HUDEP-2 (cell line): ENCODE data around the gene TUBGCP5.
"Not testable (repeated sequence)": the region's sequence is repeated elsewhere in the genome, so short reads cannot be mapped to it uniquely, and the experiment has no call there.

Experiments used
- DNase-seq, 76 experiments: peaks; one replicate each; lab custom pipeline; 2025; ENCODE audit not compliant: unreplicated experiment in 76 of 76; lab: John Stamatoyannopoulos, UW

TUBGCP5 gene

DNA sequence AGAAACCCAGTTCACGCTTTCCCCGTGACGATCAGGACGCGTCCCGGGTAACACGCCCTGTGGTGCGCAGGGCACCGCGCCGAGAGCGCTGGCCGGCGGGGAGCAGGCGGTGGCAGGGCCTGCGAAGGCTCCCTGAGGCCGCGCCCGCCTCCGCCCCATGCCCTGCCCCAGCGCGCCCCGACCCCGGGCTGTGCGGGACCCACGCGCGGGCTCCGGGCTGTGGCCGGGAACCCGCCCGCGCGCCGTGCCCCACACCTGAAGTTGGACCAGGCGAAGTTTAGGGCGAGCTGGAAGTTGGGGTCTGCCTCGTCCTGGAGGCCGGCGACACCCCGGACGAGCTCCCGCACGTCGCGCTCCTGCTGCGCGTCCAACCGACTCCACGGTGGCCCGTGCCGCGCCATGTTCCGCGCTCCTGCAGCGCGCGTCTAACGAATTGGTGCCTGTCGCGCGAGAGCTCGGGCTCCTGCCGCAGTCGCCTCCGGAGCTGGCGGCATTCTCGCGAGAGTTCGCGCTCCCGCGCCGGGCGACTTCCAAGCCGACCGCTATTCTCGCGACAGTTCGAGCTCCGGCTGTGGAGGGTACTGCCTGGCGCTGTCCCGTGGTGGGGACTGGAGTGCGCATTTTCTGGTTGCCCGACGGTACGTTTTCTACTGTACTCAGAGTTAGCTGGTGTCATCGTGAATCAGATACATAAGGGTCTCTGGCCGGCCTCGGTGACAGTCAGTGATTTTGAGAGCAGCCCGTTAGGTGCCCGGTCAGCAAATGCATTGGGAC, at the start of gene TUBGCP5:
Gene TUBGCP5 (minus strand): TSS at position 427 of the 774 bp plus-strand sequence. CDS start 26 bp downstream, at position 401.
- peak; percentile 28 to 97 (median 93) for DNase-seq

DNA sequence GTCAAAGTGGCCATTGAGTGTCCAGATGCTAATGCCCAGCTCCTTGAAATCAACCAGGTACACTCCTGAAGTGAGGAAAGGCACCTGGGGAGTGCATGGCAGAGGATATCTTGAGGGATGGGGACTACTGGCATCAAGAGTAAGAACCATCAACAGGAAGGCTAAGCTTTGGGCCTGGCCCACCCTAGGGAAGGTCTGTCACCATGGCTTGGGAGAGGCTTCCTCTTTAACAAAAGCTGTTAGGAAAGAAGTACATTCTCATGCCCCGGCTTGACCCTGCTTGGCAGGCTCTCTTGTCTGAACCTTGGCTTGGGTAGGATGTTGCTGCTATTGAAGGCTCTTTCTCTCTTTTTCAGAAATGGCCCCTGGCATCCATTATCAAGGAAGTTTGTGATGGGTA, 43.7 kb upstream of the TUBGCP5 start:
- no peak for DNase-seq

DNA sequence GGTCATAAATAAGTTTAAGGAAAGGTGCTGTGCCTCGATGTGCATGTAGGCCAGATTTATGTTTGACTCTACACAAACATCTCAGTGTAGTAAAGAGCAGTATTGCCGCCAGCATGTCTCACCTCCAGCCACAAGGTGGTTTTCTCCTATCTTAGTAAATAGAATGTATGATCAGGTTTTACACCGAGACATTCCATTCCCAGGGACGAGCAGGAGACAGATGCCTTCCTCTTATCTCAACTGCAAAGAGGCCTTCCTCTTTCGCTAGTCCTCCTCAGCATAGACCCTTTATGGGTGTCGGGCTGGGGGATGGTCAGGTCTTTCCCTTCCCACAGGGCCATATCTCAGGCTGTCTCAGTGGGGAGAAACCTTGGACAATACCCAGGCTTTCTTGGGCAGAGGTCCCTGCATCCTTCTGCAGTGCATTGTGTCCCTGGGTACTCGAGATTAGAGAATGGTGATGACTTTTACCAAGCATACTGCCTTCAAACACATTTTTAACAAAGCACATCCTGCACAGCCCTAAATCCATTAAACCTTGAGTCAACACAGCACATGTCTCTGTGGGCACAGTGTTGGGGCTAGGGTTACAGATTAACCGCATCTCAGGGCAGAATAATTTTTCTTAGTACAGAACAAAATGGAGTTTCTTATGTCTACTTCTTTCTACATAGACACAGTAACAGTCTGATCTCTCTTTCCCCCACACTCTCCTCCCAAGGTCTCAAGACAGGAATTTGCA, 42.8 kb upstream of the TUBGCP5 start:
- not testable (repeated sequence) for DNase-seq

DNA sequence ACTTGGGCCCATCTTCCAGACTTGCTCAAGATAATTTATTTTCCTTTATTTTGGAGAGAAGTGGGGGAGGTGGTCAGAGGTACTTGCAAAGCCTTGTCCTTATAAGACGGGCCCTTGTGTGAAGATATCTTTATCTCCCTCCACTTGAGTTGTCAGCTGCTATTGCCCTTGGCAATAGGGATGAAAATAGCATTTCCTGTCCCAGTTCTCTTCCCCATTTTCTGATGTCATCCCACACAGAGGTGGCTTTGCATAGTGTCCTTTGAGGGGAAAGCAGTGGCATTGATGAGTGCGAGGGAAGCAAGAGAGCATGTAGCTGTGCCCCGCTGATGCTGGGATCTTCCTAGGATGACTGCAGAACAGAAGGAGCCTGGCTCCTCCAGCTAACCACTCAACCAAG, 41.9 kb upstream of the TUBGCP5 start:
- no peak for DNase-seq

DNA sequence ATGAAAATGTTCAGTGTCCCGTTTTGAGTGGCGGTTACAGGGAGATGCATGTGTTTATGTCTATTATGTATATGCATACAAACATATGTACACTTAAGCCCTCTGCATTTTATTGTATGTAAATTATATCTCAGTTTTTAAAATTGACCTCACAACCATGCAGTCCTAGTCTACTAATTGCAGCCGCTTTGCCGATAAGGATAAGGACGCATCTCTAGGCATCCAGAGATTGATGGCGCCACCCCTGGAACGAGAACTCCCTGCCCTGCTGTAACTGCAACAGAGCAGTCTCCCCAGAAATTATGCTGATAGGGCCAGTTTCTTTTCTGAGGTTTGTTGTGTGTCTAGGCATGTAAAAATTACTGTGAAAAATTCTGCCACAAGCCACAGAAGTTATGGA, 40.4 kb upstream of the TUBGCP5 start:
- DNase-seq = no peak

DNA sequence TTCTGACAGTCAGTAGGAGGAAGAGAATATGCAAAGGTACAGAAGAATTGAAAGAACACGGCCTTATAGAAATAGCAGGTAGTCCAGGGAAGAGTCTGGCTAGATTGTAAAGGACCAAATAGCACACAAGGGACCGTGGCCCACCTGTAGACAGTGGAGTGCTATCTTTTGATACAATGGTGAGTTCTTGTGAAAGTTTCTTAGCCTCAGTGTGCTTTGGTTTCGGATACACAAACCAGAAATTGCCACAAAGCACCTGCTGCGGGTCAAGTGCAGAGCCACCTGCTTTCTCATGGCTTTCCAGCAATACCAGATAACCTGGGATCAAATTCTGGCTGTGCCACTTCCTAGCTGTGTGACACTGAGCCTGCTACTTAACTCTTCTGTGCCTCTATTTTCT, 36.6 kb upstream of the TUBGCP5 start:
- no peak for DNase-seq

DNA sequence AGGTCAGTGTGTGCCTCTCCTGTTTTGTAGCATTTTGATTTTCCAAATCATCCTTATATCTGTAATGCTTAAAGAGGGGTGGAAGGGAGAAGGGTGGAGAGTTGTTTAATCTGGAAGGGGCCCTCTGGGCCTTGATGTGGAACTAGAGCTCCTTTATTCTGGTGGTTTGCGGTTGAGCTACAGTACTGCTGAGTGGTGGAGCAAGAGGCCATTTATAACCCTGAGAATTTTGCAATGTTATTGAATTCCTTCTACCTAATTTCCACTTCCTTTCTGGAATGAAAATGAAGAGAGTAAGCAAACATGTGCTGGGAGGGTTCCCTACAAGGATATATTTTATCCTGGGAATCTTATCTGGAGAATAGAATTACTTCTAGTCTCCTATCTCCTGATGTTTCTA, 35.3 kb upstream of the TUBGCP5 start:
- no peak for DNase-seq

DNA sequence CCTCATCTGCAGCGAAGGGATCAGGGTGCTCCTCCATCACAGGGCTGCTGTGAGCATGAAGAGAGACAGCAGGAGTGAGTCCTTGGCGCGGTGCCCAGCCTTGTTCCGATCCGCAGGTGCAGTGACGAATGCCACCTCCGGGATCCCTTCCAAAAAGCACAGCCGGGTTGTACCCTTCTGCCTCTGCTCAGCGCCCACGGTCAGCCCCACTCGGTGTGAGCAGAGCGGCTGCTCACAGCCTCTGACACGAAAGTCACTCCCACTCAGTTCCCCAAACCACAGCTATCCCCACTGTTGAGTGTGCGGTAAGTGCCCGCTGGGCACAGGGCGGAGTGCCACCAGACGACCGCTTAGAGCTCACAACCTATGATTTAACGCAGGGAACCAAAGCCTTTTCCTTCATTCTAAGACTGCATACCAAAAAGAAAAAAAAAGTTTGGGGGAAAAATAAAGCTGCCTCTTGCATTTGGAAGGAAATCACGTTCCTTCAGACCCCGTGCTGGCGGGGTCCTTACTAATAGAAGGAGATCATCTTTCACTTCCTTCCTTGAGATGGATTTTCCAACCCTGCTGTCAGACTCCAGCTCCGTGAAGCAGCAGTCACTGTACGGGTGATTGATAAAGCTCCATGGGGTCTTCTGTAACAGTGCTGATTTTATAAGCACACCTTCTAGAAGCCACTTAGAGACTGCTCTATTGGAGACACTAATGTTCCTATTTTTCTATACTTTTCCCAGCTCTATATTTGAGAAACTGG, 34.7 kb upstream of the TUBGCP5 start:
- DNase-seq = no peak

DNA sequence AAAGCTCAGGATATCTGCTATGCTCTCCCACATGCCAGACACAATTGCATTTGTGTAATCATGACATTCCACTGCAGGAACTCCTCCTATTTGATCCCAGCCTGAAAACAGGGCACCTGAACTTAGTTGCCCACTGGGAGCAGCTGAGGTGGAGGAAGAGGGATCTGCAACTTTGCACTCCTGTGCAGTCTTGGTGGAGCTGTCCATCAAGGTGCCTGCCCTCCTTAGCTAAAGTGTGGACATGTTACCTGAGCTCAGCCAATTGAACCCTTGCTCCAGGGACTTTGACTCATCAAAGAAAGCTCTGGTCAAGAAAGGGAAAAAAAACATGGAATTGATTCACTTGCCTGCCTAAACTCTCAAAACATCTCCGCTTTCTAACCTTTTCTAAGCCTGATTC, 33.3 kb upstream of the TUBGCP5 start:
- DNase-seq = no peak

DNA sequence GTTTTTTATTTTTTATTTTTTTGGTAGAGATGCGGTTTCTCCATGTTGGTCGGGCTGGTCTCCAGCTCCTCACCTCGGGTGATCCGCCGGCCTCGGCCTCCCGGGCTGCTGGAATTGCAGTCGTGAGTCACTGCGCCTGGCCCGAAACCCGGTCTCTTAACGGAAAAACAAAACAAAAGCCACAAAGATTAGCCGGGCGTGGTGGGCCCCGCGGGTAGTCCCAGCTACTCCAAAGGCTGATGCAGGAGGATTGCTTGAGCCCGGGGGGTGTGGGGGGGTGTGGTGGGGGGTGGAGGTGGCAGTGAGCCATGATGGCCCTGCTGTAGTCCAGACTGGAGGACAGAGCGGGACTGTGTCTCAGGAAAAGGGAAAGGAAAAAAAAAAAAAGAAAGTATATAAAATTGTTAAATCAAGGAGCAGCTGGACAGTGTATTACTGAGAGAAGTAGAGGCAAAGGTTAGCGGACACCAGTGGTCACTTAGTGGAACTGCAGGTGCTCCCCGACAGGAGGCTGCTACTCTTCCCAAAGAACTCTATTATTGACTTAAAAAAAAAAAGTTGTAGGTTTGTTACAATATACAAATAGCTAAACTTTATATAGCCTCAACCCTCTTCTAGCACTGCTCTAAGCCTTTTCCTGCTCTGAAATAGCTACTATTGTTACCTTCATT, 30.3 kb upstream of the TUBGCP5 start:
- no peak for DNase-seq

DNA sequence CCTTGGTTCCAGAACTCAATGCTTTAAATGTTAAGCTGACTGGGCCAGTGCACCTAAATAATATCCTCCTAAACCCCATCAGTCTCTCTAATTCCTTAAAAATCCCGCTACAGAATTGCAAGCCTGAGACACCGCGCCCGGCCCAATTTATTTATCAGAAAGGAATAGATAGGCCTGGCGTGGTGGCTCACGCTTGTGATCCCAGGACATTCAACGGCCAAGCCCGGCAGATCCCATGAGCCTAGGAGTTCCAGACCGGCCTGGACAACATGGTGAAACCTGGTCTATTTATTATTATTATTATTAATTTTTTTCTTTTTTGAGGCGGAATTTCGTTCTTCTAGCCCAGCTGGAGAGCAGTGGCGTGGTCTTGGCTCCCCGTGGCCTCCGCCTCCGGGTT, 28.0 kb upstream of the TUBGCP5 start:
- no peak for DNase-seq

DNA sequence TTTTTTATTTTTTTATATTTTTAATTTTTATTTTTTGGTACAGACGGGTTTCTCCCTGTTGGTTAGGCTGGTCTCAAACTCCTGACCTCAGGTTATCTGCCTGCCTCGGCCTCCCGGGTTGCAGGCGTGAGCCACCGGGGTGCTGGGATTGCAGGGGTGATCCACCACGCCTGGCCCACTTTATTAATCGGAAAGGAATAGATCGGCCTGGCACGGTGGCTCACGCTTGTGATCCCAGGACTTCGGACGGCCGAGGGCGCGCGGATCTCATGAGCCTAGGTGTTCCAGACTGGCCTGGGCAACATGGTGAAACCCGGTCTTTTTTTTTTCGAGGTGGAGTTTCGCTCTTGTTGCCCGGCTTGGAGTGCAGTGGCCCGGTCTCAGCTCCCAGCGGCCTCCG, 26.5 kb upstream of the TUBGCP5 start:
- DNase-seq = no peak

DNA sequence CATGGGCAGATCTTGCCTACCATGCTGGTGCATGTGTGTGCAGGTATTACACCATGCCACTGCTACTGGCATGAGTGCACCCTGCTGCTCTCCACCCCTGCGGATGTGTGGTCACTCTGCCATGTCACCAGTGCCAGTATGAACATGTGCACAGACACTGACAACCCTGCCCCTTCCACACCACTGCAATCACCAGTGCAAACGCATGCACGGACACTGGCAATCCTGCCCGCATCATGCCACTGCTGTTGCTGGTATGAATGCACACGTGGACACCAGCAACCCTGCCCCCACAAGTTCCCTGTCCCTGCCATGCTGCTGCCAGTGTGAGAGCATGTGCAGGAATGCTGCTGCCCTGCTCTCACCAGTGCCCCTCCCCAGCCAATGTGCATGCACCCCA, 24.8 kb upstream of the TUBGCP5 start:
- DNase-seq = no peak

DNA sequence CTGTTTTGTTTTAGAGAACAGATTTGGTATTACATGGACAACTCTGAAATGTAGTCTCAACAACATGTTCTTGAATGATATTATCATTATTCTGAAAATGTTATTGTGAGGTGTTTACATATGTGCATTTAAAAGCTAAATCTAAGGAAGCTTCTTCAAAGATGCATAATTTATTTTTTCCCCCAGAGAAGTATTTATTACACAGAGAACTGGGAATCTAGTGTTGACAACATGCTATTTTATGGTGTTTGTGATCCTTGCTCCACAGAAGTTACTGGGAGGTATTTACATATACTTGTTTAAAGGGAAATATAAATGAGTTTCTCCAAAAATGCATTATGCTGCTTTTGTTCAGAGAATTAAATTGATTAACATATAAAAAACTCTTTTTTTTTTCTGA, 18.3 kb upstream of the TUBGCP5 start:
- no peak for DNase-seq

DNA sequence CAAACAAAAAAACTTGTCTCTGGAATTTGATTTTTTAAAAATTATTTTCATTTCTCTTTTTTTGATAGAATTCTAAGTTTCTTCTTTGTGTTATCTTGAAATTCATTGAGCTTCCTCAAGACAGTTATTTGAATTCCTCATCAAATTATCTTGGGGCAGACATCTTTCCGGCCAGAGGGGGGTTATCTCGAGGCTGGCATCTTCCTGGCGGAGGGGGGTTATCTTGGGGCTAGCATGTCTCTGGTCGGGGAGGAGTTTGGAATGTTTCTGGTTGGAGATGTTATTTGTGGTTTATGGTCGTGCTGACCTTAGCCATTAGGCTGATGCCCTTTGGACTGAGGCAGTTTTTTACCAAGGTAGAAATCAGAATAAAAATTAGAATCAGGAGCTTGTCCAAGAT, 15.9 kb upstream of the TUBGCP5 start:
- DNase-seq = no peak

DNA sequence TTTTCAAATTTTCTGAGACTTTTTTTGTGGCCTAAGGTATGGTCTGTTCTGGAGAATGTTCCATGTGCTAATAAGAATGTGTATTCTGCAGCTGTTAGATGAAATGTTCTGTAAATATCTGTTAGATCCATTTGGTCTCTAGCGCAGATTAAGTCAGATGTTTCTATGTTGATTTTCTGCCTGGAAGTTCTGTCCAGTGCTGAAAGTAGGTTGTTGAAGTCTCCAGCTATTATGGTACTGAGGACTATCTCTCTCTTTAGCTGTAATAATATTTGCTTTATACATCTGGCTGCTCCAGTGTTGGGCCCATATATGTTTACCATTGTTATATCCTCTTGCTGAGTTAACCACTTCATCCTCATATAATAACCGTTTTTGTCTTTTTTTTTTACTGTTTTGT, 13.2 kb upstream of the TUBGCP5 start:
- DNase-seq = no peak

DNA sequence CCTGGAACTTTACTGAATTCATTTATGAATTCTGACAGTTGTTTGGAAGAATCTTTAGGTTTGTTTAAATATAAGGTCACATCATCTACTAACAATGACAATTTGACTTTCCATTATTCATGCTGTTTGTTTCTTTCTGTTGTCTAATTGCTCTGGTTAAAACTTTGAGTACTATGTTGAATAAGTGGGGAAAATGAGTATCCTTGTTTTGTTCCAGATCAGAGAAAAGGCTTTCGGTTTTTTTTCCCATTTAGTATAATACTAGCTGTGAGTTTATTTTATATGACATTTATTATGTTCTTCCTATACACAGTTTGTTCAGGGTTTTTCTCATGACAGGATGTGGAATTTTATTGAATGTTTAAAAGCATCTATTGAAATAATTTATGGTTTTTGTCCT, 11.3 kb upstream of the TUBGCP5 start:
- no peak for DNase-seq

DNA sequence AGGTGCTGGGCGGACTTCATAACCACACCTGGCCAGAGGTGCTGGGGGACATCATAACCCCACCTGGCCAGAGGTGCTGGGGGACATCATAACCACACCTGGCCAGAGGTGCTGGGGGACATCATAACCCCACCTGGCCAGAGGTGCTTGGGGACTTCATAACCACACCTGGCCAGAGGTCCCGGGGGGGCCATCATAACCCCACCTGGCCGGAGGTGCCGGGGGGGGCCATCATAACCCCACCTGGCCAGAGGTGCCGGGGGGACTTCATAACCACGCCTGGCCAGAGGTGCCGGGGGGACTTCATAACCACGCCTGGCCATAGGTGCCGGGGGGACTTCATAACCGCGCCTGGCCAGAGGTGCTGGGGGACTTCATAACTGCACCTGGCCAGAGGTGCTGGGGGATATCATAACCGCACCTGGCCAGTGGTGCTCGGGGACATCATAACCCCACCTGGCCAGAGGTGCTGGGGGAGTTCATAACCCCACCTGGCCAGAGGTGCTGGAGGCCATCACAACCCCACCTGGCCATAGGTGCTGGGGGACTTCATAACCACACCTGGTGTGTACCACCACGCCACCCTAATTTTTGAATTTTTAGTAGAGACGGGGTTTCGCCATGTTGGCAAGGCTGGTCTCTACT, 10.7 kb upstream of the TUBGCP5 start:
- no peak for DNase-seq

DNA sequence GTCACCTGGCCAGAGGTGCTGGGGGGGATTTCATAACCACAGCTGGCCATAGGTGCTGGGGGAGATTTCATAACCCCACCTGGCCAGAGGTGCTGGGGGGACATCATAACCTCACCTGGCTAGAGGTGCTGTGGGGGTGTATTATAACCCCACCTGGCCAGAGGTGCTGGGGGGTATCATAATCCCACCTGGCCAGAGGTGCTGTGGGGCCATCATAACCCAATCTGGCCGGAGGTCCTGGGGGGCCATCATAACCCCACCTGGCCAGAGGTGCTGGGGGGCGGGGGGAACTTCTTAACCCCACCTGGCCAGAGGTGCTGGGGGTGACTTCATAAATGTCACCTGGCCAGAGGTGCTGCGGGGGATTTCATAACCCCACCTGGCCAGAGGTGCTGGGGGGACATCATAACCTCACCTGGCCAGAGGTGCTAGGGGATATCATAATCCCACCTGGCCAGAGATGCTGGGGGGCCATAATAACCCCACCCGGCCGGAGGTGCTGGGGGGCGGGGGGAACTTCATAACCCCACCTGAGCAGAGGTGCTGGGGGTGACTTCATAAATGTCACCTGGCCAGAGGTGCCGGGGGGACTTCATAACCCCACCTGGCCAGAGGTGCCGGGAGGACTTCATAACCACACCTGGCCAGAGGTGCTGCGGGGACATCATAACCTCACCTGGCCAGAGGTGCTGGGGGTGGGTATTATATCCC, 9.4 kb upstream of the TUBGCP5 start:
- not testable (repeated sequence) for DNase-seq

DNA sequence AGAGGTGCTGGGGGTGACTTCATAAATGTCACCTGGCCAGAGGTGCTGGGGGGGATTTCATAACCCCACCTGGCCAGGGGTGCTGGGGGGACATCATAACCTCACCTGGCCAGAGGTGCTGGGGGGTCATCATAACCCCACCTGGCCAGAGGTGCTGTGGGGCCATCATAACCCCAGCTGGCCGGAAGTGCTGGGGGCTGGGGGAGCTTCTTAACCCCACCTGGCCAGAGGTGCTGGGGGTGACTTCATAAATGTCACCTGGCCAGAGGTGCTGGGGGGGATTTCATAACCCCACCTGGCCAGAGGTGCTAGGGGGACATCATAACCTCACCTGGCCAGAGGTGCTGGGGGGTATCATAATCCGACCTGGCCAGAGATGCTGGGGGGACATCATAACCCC, 4.6 kb upstream of the TUBGCP5 start:
- not testable (repeated sequence) for DNase-seq
